Stimulated activated naive CD8-positive, alpha-beta T cell treated with anti-CD3 and anti-CD28 coated beads, Interleukin-15, Interleukin-2, amounts not matched to agents 100 ng/mL and 50 ng/mL, for 24 hours (primary cell): ENCODE data around the gene IGFALS.

Experiments
- H3K27ac Mint-ChIP-seq: one replicate; pipeline ENCODE4 v1.8.0; 2021; ENCODE audit warnings: mild to moderate bottlenecking, mixed read lengths
- H3K27me3 Mint-ChIP-seq: one replicate; pipeline ENCODE4 v1.8.0; 2021; ENCODE audit warnings: mixed read lengths
- H3K36me3 Mint-ChIP-seq: one replicate; pipeline ENCODE4 v1.8.0; 2021; ENCODE audit warnings: low read depth, mixed read lengths
- H3K4me1 Mint-ChIP-seq: one replicate; pipeline ENCODE4 v1.8.0; 2021; ENCODE audit warnings: low read depth, mixed read lengths
- H3K4me3 Mint-ChIP-seq: one replicate; pipeline ENCODE4 v1.8.0; 2021; ENCODE audit warnings: mild to moderate bottlenecking, mixed read lengths
- H3K9me3 Mint-ChIP-seq: one replicate; pipeline ENCODE4 v1.8.0; 2021; ENCODE audit warnings: mixed read lengths

IGFALS gene

GRCh38 chr16:1743376-1744337 is 49.8 kb downstream of the IGFALS start:
- H3K27ac Mint-ChIP-seq, result no peak overlapping the region
- H3K4me3 Mint-ChIP-seq, result no peak overlapping the region
- H3K27me3 Mint-ChIP-seq, result no peaks in the 10 kb centered on the region
- no peaks in the 10 kb centered on the region for H3K9me3 Mint-ChIP-seq
- H3K4me1 Mint-ChIP-seq, result no peaks in the 10 kb centered on the region
- peaks cover 6% of the 10 kb centered on the region for H3K36me3 Mint-ChIP-seq

GRCh38 chr16:1741553-1742165 is 51.8 kb downstream of the IGFALS start:
- H3K27me3 Mint-ChIP-seq, result no peaks in the 10 kb centered on the region
- no peaks in the 10 kb centered on the region for H3K4me1 Mint-ChIP-seq
- no peaks in the 10 kb centered on the region for H3K9me3 Mint-ChIP-seq
- no peak overlapping the region for H3K27ac Mint-ChIP-seq
- no peak overlapping the region for H3K4me3 Mint-ChIP-seq
- H3K36me3 Mint-ChIP-seq, result peaks cover 6% of the 10 kb centered on the region

- Mint-ChIP-seq H3K27me3 (no peaks in the 10 kb centered on the region), H3K9me3 (no peaks in the 10 kb centered on the region), H3K4me1 (no peaks in the 10 kb centered on the region), H3K4me3 (no peak overlapping the region), H3K27ac (no peak overlapping the region), H3K36me3 (peaks cover 6% of the 10 kb centered on the region)
Observed at GRCh38 chr16:1740781-1741490, 52.6 kb downstream of the IGFALS start.
